Measurements from ENCODE around the gene DLG3. TPM values are rescaled to one million over a fixed set of nuclear protein-coding genes. Genes with fewer than 3 reads are reported as not detected.

The DLG3 gene
- 4.3 and 12.3 TPM in 2 replicates for total RNA-seq

GRCh38 chrX:70444326-70444945, at the start of gene DLG3:
DLG3 (plus strand) TSS chrX:70444835; CDS start chrX:70445202, 367 bp downstream.

GRCh38 chrX:70422851-70423341, 21.7 kb upstream of the DLG3 start, which contains the start of gene GDPD2:
GDPD2 (plus strand) TSS chrX:70423314; CDS start chrX:70424985, 1,671 bp downstream.

Other genes starting within 250 kb of the DLG3 start
- not detected in 2 replicates for gene AWAT1, start 210.2 kb upstream of the DLG3 start, total RNA-seq
- gene P2RY4, start 184.6 kb upstream of the DLG3 start, total RNA-seq, result not detected in 2 replicates
- gene ARR3, start 176.5 kb upstream of the DLG3 start, total RNA-seq, result not detected in 2 replicates
- gene RAB41, start 162.7 kb upstream of the DLG3 start, total RNA-seq, result not detected in 2 replicates
- 26.0 and 28.8 TPM in 2 replicates for gene PDZD11, start 154.9 kb upstream of the DLG3 start, total RNA-seq
- 1.4 and 2.3 TPM in 2 replicates for gene KIF4A, start 154.7 kb upstream of the DLG3 start, total RNA-seq
- not detected in 2 replicates for gene GDPD2, start 21.5 kb upstream of the DLG3 start, total RNA-seq